PC-9 (cell line): ENCODE measurements around the gene WDR93.

ENCODE experiments used
- CTCF ChIP-seq: fragments of 200-600 bp; sonication (generic); conservative IDR thresholded peaks from 2 replicates; pipeline ENCODE4 v1.6.1; 2017; ENCODE audit warnings: mixed run types, antibody characterized with exemption, mild to moderate bottlenecking, moderate library complexity
- EZH2 ChIP-seq: fragments of 200-600 bp; sonication (generic); IDR thresholded peaks from 2 replicates; pipeline ENCODE4 v1.8.0; 2017; ENCODE audit warnings: antibody characterized with exemption, low read depth

- no peak for TF ChIP-seq CTCF
- TF ChIP-seq EZH2 = no peak
These were observed 32.4 kb downstream of the WDR93 start for GRCh38 chr15:89723031-89723430.
